ENCODE results near the gene FADS2.

Gene FADS2

DNA sequence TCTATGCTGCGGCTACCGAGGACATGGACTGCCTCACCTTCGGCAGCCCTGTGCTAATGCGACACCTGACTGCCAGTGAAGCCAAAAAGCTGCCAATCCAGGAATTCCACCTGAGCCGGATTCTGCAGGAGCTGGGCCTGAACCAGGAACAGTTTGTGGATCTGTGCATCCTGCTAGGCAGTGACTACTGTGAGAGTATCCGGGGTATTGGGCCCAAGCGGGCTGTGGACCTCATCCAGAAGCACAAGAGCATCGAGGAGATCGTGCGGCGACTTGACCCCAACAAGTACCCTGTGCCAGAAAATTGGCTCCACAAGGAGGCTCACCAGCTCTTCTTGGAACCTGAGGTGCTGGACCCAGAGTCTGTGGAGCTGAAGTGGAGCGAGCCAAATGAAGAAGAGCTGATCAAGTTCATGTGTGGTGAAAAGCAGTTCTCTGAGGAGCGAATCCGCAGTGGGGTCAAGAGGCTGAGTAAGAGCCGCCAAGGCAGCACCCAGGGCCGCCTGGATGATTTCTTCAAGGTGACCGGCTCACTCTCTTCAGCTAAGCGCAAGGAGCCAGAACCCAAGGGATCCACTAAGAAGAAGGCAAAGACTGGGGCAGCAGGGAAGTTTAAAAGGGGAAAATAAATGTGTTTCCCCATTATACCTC, 32.1 kb upstream of the FADS2 start:
- DNase-seq (ENCODE audit: low spot score), result no peak

DNA sequence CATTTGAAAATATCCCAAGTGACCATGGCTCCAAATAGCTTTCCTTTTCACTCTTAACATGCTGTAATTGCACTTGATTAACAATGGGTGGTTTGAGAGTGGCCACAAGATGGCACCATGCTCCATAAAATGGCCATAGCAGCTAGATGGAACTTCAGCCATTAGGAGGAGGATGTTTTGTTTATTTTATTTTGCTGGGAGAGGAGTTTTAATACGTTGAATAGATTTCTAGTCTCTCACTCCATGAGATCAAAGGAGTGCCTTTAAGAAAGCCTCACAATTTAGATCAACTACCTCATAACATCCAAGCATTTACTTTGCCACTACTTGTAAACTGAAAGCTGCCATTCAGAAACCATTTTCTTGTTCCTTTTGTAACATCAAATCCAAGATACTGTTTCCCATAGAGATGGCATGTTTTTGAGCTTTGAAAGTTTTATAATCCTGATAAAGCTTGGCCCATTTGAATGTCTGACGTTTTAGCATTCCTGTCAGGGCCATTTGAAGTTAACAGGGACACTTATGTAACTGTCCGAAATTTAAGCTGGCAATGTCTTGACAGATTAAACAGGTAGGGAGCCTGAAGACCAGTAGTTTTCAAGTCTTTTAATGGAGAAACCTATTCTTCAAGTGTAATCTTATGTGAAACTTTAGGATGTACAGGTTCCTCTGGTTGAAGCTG, 30.7 kb upstream of the FADS2 start:
- DNase-seq (ENCODE audit: low spot score), result peak; percentile 83

DNA sequence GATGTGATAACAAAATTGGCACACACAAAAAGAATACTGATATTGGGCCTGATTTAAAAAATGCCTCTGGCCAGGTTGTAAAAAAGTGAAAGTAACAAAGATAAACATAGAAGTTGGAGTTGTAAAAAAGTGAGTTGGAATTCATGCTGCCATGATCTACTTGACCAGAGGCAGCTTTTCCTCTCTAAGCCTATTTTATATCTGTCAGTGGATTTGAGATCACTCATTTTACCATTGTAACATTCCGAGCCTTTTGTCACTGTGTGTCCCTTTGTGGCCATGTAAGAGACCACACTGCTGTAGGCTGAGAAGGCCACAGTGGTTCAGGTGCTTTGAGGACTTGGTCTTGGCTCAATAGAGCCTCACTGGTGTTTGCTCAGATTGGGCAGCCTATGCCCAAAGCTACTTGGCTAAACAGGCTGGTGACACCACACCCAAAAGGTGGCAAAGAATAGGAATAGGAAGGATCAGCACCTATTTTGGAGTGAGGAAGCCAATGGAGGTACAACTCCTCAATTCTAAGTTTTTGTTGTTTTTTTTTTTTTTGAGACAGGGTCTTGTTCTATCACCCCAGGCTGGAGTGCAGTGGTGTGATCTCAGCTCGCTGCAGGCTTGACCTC, 28.3 kb upstream of the FADS2 start:
- no peak for DNase-seq (ENCODE audit: low spot score)

DNA sequence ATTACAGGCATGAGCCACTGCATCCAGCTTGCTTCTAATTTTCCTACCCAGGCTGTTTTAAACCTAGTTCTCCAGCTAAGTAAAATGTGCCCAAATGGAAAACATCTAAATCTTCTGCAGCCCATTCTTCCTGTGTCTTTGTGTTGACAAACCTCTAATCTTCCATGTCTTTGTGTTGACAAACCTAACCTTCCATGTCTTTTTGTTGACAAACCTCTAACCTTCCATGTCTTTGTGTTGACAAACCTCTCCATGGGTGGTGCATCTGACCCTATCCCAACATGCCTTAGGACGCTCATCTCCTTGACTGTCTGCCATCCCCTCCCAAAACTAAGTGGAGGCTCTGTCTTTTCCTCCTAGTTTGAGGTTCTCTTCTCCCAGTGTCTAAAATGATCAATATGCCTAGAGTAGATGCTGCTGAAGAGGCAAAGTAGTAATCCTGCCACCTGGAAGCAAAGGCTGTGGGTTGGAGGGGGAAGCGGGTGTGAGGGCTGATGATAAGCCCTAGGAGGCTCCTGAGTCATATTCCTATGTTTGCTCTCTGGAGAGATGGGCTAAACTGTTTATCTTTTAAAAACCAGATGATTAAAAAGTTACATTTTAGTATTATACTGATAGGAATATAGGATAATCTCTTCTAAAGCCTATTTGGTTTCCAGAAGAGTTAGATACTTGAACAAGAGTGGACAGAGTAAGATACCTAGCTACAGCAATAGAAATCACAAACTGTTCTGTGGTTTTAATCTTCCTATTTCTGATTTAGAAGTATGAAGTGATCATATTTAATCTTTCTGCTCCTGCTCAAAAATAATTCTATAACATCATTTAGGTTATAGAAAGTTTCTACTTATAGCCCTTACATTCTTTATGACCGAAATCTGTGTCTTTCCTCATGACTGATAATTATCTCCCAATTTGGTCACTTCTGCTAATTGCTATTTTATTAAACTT, 27.5 kb upstream of the FADS2 start:
- DNase-seq (ENCODE audit: low spot score), result no peak

DNA sequence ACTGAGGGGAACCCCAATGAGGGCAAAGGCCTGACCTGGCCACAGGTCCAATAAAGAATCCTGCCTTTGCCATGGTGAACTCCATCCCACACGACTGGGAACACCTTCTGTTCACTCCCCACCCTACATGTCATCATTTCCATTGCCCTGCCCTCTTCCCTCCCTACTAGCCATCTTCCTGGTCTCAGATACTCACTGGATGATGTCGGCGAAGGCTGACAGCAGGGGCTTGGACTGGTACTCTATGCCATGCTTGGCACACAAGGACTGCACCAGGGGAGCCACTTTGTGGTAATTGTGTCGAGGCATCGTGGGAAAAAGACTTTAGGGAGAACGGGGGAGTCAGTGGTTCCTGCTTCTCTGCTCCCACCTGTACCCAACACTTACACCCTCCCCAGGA, 25.5 kb upstream of the FADS2 start:
- no peak for DNase-seq (ENCODE audit: low spot score)

DNA sequence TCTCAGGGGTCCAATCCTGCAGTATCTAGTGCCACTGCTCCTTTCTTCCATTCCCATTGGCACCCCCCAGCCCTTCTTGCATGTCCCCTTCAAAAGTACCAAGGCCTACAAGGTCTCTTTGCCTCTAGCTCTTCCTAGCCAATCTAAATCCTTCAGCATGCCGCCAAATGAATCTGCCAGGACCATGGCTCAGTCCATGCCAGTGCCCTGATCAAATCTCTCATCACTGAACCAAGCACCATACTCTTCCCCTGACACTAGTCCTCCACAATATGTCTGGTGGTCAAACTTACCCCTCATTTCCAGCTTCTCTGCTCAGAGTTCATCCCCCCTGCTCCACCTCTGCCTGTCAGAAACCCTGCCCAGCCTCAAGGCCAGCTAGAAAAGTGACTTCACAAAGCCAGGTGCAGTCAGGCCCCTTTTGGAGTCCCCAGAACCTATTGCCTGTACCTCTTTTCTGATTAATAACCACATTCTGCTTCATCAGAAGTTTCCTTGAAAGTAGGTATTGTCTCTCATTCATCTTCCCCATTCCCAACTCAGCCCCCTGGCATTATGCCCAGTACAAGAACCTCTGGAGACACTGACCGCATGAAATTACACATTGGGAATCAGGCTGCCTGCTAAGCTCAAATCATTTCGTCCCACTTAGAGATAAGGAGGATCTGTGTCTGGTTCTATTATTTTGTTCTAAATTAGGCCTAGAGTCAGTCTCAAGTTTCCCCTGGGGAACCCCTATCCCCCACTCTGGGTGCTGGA, 24.0 kb upstream of the FADS2 start:
- DNase-seq (ENCODE audit: low spot score), result no peak

DNA sequence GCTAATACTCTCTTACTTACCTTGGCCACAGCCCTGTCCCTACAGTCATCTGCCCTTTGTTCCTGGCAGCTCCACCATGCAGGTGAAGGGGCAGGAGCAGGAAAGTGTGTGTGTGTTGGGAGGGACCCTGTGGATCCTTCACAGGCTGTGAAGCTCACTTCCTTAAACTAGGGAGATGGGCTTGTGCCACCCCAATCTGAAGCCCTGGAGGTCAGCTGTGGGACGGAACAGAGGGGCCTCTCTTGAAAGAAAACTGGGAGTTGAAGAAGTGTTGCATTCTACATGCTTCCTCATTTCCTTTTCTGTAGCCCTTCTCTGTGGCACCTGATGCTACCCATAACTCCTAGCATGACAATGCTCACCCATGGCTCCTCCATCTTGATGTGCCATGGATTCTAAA, 23.0 kb upstream of the FADS2 start:
- no peak for DNase-seq (ENCODE audit: low spot score)

DNA sequence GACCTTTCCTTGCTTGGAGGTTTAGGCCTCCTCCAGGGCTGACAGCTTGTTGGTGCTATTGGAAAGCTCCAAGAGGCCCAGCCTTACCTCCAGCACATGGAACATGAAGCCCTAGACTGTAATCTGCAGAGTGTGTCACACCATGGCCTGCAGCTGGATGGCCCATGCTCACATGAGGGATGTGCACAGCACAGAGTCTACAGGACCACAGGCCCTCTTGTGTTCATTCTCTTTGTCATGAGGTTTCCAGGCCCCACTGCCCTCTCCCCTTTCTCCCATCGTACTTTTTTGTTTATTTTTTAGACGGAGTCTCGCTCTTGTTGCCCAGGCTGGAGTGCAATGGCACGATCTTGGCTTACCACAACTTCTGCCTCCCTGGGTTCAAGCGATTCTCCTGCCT, 21.3 kb upstream of the FADS2 start:
- no peak for DNase-seq (ENCODE audit: low spot score)

DNA sequence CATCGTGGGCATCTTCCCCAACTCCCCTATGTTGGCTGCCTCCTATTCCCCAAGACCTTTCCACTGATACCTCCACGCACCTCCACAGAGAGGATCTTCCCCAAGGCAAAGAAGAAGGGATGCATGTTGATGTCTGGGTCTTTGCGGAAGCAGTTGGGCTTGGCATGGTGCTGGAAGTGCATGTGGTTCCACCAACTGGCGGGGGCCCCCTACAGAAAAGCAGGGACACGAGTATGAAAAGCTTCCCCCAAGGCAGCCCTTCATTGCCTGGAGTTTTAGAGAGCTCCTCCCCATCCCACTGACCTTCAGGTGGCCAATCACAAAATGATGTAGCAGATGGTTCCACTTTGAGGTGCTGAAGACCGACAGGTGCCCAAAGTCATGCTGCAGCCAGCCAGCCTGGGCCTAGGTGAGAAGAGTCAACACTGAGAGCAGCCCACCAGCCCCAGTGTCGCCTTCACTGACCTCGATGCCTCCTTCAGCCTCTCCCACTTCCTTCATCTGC, 17.4 kb upstream of the FADS2 start:
- no peak for DNase-seq (ENCODE audit: low spot score)

DNA sequence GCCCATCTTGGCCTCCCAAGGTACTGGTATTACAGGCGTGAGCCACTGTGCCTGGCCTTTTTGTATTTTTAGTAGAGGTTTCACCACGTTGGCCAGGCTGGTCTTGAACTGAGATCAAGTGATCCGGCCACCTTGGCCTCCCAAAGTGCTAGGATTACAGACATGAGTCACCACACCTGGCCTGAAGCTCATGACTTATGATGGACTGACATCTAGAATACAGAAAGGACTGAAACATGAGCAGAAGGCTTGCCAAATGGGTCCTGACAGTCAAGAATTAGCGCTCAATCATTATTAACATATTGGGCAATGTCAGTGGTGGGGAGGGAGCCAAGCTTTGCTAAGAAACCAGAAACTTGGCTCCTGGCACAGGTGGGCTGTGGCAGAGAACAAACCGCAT, 16.3 kb upstream of the FADS2 start:
- DNase-seq (ENCODE audit: low spot score), result no peak

DNA sequence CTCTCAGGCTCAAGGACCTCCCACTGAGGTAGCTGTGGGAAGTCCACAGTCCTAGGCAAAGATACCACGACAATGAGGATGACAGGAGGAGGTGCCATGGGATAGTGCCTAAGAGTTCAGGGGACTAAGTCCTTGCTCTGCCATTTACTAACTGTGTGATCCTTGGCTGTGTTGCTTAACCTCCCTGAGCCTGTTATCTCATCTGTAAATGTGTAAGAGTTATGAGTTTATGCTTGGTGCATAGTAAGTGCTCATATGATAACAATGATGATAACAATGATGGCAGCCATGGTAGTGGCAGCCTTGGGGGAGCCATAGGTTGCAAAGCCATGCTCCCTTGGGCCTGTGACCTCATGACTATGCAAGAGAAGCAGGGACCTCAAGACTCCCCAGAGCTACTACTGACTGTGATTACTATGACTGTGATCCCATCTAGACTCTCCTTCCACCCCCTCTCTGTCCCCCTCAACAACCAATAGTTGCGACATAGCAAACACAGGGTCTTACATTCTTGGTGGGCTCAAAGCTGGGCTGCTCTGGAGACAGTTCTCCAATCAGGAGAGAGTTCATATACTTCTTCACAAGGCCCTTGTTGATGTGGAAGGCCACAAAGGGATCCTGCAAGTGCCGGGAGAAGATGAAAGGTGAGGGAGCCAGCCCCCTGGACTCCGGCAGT, 15.2 kb upstream of the FADS2 start:
- no peak for DNase-seq (ENCODE audit: low spot score)

DNA sequence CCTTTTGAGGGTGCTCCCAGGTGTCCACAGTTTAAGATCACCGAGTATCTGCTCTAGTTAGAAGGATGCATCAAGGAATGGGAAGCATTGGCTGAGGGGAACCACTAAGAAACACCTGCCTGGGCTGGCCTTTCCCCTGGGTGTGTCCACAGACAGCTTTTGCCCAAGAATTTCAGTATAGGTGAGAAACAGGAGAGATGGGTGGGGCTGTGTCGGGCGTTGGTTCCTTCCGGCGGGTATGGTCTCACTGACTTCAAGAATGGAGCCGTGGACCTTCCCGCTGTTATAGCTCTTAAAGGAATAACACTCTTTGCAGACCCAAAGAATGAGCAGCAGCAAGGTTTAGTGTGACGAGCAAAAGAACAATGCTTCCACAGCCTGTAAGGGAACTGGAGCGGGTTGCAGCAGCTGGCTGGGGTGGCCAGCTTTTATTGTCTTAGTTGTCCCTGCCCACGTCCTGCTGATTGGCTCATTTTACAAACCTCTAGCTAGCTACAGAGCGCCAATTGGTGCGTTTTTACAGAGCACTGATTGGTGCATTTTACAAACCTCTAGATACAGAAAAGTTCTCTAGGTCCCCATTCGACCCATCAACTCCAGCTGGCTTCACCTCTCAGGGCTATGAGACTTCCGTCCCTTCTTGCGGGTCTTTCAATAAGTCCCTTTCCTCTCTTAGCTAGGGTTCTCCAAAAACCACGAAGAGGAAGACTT, 13.7 kb upstream of the FADS2 start:
- no peak for DNase-seq (ENCODE audit: low spot score)

DNA sequence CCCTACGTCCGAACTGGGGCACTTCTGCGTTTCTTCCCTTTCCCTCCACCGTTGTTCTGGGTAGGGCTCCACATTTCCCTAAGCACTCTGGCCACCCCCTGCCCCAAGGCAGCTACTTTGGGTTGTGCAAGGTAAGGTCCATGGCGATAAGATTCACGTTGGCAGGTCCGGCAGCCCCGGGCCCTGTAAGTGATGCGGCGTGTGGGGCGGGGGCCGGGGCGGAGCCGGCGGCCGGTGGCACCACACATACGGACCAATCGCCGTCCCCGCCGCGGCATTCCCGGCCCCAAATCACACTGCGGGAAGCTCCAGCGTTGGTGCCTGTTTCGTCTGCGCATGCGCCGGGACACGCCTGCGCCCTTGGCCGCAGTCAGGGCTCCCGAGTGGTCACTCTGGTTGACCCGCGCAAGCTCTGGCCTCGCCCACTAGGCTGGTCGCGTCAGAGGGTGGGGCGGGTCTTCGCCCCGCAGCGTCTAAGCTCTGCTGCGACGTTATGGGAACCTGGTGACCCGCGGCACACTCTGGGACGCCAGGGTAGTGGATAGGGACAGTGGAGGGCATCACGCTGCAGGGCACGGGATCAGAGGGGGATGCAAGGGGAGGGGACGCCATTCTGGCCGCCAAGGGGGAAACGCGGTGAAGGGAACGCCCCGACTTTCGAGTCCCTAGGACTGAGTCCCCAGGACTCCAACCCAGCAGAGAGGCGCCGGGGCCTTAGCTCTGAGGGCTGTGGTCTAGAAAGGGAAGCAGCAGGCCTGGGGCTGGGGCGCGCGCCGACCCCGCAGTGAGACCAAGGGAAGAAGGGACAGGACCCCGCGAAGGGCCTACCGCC, 12.9 kb upstream of the FADS2 start:
- DNase-seq (ENCODE audit: low spot score), result peak; percentile 99

DNA sequence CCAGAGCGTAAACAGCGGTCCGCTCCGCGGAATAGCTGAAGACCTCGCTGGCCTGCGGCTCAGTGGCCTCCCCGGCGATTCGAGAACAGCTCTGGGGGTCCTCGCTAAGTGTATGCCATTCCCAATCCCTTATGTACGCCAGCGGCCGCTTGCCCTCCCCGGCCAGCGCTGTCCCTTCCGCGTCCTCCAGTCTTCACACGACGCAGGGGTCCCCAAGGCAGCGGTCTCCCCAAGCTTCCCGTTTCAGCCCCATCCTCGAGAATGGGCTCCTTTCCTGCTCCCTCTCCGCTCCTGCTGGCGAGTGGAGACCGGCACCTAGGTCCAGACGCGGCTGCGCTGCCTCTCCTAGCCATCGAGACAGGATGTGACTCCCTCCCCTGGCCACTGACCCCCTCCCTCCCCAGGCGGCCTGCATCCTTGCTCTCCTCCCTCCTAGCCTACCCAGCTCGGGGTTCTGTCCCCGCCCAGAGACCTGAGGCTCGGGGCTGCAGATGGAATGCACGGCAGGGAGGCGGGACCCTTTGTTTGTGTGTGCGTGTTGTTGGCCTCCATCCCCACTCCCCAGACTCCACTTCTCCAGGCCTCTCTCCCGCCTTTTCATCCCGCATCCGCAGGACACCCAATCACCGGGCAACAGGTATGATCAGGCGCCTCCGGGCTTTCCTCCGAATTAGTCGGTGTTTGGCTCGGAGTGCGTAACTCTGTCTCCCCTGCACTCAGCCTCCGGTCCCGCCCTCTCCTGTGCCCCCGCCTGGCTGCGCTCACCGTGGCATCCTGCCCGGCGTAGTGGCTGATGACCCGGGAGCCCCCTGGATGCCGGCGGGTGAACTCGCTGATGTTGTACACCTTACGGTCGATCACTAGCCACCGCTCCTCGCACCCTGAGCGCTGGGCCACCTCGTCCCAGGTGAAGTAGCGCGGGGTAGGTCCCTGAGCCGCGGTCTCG, 12.0 kb upstream of the FADS2 start:
- DNase-seq (ENCODE audit: low spot score), result peak; percentile 83

DNA sequence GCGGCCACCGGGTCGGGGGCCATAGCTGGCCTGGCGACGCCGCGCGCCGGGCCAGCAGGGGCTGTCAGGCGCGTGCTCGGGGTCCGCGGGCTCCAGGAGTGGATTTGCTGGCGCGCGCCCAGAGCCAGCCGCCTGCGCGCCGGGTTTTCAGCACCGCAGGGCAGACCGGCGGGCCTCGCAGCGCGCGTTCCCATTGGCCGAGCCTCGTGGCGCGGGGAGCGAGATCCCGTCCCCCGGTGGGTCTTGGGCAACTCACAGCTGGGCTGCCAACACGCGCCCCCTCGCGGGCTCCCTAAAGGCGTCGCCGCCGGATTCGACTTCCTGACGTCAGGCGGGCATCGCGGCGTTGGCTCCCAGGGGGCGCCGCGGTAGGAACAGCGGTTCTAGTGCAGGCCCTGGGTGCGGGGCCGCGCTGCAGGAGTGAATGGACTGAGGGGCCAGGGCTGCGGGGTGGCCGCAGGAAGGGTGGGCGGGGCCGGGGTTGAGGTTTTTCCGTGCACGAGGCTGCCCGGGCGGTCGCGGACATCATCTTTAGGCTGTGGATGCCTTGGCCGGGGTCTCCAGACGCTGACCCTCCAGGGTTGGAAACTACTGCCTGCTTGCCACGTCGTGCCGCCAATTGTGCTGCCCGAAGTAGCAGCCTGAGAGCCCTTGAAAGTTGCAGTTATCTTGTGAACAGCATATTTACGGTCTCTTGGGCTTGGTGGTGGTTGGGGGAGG, 11.2 kb upstream of the FADS2 start, which contains the start of gene FADS1:
Gene FADS1 (minus strand): TSS at position 268 of the 720 bp plus-strand sequence. CDS start 74 bp downstream, at position 194.
- DNase-seq (ENCODE audit: low spot score), result peak; percentile 97

DNA sequence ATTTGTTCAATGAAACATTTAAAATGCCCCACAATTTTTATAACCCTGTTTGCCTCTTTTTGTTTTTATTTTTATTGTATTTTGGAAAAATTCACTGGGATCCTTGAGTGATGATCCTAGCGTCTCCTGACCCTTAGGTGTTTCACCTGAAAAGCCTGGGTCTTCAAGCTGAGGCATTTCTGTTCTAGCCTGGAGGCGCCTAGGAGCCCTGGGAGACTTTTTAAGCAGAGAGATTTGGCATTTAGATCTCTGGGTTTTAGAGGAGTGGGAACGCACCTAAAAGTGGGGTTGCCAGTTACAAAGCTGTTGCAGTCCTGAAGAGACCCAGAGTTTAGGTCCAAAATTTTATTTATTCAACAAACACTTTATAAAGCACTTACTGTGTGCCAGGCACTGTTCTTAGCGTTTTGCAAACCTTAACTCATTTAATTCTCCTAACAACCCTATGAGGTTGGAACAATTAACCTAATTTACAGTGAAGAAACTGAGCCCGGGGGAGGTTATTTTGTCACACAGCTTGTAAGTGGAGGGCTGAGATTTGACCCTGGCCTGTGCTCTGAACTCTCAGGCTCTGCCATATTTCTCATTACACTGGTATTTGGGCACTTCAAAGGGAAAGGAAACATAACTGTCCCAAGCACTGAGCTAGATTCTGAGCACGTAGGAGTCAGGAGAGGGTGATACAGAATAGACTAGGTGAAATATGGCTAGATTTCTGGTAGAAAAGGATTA, 10.5 kb upstream of the FADS2 start:
- DNase-seq (ENCODE audit: low spot score), result no peak

DNA sequence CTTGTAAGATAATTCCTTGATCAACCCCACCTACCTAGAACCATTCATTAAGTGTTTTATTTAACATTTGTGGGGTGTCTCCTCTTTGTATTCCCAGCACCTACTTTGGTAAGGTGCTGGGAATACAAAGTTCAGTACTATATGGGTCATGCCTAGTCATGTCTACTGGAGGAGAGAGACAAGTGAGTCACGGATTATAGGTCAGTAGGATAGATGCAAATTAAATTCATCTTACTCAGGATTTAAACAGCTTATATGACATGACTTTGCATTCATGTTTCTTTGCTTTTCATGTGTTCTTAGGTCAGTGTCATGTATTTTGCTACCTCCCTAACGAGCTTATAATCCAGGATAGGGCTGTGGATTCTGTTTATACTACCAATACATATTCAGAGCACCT, 7.9 kb upstream of the FADS2 start:
- peak; percentile 37 for DNase-seq (ENCODE audit: low spot score)
